Measurements from ENCODE around the gene ADAMTS15. TPM values are rescaled to one million over a fixed set of nuclear protein-coding genes. Genes with fewer than 3 reads are reported as not detected.

Gene ADAMTS15
- total and polyA plus RNA-seq, 2 donors (not counting 3 experiments of a cell fraction or from before 2014, with no cell fraction given): 0.08 TPM; not detected in 1

GRCh38 chr11:130403967-130404366 lies 44.5 kb upstream of the ADAMTS15 start:
- POLR2A ChIA-PET: no interaction called here
- H2AFZ ChIP-seq (ENCODE audit: low read depth, low read length): no peak overlapping the region
- FAIRE-seq: no peak
- H3K4me1 ChIP-seq (ENCODE audit: control insufficient read depth, extremely low read depth, insufficient read depth, low read length): no peaks in the 10 kb centered on the region
- no peaks in the 10 kb centered on the region for H3K27me3 ChIP-seq (ENCODE audit: control insufficient read depth in 2 of 2, insufficient read depth in 2 of 2, low read length in 2 of 2)
- H3K79me2 ChIP-seq (ENCODE audit: control insufficient read depth, insufficient read depth, low read length): no peaks in the 10 kb centered on the region
- no peak overlapping the region for H3K4me3 ChIP-seq (replicated peaks in 1 of 3; ENCODE audit: insufficient read depth in 1 of 3, low read depth in 1 of 3, low read length in 3 of 3)
- H3K27ac ChIP-seq (ENCODE audit: insufficient read depth, low read depth, low read length): no peak overlapping the region
- H3K36me3 ChIP-seq (ENCODE audit: control insufficient read depth in 2 of 2, extremely low read depth in 1 of 2, insufficient read depth in 2 of 2, low read length in 2 of 2): no peaks in the 10 kb centered on the region
- dilution Hi-C loops (cut with MboI; ENCODE audit: extremely low pct_ligation_motif_present, low sequenced_read_pairs) (no loop called here), intact Hi-C loops (cut with micrococcal nuclease) (no loop called here)
- no peak overlapping the region for H3K9ac ChIP-seq (replicated peaks; ENCODE audit: extremely low read depth, insufficient read depth, low read length)
- H3K4me2 ChIP-seq (ENCODE audit: insufficient read depth, low read length): no peak overlapping the region
- no peak for DNase-seq (ENCODE audit: low read depth, low spot score)
- no peaks in the 10 kb centered on the region for H4K20me1 ChIP-seq (replicated peaks; ENCODE audit: control insufficient read depth, extremely low read depth, insufficient read depth, low read length)
- no peaks in the 10 kb centered on the region for H3K9me3 ChIP-seq (replicated peaks; ENCODE audit: control insufficient read depth, insufficient read depth, low read length)
- BruUV-seq (replicated peaks): no TSS peak
- CTCF ChIA-PET: interaction anchor here (1.6 kb wide), 1 partner anchor 191 kb away, joined by 5 read pairs; no protein-coding TSS in a partner anchor
- TF ChIP-seq POLR2A (IDR thresholded peaks at IDR 0.05; ENCODE audit: low read depth, low read length): no peak
- TF ChIP-seq EZH2 (IDR thresholded peaks at IDR 0.05; ENCODE audit: borderline replicate concordance, low read depth, low read length, severe bottlenecking): no peak
- no peak for TF ChIP-seq CTCF (IDR thresholded peaks at IDR 0.05; ENCODE audit: extremely low read depth in 1 of 2, insufficient read depth in 1 of 2, low read depth in 1 of 2, low read length in 2 of 2)
- no peak for TF ChIP-seq JUN (IDR thresholded peaks at IDR 0.05; ENCODE audit: borderline replicate concordance, insufficient read depth, insufficient read length, low read depth)
- TF ChIP-seq MYC (IDR thresholded peaks at IDR 0.05; ENCODE audit: low read depth, low read length): no peak
- TF ChIP-seq FOS (IDR thresholded peaks at IDR 0.05; ENCODE audit: borderline replicate concordance, insufficient read depth, low read length): no peak
- TF ChIP-seq MAX (IDR thresholded peaks at IDR 0.05; ENCODE audit: insufficient read depth, insufficient read length): no peak
- TF ChIP-seq POLR2AphosphoS5 (IDR thresholded peaks at IDR 0.05; ENCODE audit: insufficient read depth, low read depth, low read length): no peak
- no peak for TF ChIP-seq GATA2 (IDR thresholded peaks at IDR 0.05; ENCODE audit: insufficient read depth, insufficient read length, low read depth, low read length)
- no peaks in the 10 kb centered on the region for H3K9me1 ChIP-seq (replicated peaks; ENCODE audit: control insufficient read depth, extremely low read depth, insufficient read depth, low read length)

Data from endothelial cell of umbilical vein (primary cell).